Measurements from ENCODE around the gene SPRY2.

The SPRY2 gene

GRCh38 chr13:80313668-80314256 is 27.2 kb downstream of the SPRY2 start:
- DNase-seq (ENCODE audit: low read depth) = no peak

- DNase-seq (ENCODE audit: low read depth) = no peak
Observed at GRCh38 chr13:80312967-80313366, 28.0 kb downstream of the SPRY2 start.

GRCh38 chr13:80312012-80312704 is 28.8 kb downstream of the SPRY2 start:
- no peak for DNase-seq (ENCODE audit: low read depth)

DNA sequence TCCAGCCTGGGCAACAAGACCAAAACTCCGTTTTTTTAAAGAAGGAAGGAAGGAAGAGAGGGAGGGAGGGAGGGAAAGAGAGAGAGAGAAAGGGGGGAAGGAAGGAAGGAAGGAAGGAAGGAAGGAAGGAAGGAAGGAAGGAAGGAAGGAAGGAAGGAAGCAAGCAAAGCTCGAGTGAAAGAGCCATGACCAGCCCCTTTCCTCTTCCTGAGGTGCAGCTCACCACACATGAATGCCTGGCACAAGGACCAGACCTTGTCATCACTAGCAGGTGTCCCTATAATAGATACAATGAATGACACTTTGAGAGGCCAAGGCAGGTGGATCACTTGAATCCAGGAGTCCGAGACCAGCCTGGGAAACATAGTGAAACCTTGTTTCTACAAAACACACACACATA is 31.0 kb downstream of the SPRY2 start:
- no peak for DNase-seq (ENCODE audit: low read depth)

DNA sequence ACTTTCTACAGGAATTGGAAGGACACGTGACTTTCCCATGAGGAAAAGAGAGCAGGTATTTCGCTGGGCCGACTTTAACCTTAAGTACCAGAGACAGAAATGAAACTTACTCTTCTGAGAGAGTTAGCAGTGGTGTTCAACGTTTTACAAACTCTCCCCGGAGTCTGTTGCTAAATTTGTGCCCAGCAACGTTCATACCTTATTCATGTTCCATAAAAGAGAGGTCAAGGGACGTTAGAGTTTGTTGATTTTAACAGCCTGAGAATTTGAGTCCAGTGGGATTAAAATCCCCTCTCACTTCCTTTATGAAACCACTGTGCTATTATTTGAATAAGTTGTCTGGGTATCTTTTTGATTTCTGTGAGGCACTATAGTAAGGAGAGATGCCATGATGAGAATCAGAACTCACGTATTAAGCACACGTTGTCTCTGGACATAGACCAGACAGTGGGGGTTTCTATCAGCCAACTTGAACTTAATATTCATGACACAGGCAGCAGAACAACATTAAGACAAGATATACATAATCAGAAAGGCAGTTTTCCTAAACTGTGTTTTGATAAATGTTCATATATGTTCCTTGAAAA is 33.4 kb downstream of the SPRY2 start:
- DNase-seq (ENCODE audit: low read depth) = no peak

DNA sequence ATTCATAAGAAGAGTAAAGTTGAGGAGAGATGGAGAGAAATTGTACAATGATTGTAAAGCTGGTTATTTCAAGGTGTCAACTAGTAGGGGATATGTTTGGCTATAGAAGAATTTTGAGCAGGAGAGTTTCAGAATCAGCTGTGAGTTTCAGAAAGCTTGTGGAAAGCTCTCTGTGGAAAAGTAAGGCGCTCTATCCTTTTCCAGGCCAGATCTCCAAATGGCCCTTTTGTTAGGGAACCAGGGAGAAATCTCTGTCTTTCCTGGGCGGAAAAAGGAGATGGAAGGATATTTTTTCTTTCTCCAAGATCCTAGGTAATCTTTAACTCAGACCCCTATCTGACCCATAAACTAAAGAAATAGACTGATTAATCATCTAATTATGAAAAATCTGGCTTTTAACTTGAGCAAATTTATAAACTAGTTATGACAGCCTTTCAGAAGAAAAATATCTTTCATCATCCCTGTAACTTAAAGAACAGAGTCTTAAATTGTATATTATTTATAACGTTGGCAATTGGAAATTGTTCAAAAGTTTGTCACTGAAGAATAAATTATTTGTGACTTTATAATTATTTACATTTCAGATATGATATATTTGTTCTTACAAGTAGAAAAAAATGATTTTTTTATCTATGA is 34.5 kb downstream of the SPRY2 start:
- no peak for DNase-seq (ENCODE audit: low read depth)

DNA sequence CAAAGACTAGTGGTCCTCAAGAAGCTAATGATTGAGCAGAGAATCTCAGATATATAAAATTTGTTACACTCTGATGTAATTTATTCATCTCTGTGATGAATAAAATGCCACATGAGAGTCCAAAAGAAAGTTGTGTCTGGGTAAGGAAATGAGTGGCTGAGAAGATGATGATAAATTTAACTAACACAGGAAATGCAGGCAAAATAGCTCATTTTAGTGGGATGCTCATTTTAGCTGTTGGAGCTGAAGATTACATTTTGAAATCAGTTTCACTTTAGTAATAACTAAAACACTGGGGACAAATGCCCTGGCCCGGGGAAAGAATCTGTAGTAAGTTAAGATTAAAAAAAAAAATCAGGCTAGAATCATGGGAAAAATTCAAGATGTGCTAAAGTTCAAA is 35.2 kb downstream of the SPRY2 start:
- DNase-seq (ENCODE audit: low read depth) = no peak

DNA sequence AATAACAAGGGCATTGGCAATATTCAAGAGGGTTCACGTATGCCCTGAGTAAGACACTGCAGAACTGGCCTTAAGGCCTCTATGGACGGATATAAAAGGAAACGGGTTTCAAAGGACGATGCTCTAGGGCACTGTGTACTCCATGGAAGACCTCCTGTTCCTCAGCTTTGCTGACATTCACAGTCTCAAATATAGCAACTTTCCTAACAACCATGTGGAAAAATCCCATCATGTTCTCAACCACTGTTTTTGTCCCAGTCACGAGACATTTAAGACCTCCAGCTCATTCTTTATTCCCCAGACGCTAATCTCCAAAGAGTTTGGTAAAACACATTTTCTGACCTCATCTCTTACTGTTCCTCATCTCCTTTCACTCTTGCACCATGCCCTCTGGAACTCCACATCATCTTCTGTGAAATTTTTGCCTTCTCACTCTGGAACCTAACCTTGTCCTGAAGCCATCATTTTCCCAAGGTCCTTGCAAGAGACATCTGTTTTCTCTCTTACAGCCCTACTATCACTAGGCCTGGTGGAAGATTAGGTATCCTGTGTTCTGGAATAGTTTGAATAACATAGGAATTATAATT is 37.6 kb downstream of the SPRY2 start:
- no peak for DNase-seq (ENCODE audit: low read depth)

DNA sequence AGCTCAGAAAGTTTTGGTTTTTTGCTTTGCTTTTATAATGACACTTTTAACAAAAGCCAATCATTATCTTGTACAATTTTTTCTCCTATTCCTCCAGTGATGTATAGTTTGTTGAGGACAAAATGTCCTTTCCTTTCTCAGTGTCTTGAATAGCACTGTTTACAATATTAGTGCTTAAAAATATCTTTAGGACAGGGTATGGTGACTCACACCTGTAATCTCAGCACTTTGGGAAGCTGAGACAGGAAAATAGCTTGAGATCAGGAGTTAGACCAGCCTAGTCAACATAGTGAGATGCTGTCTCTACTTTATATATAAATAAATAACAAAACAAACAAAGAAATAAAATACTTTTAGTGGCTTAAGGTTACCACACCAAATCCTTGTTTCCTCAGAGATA is 41.9 kb downstream of the SPRY2 start:
- DNase-seq (ENCODE audit: low read depth) = no peak

- no peak for DNase-seq (ENCODE audit: low read depth)
Observed at GRCh38 chr13:80297503-80297902, 43.4 kb downstream of the SPRY2 start.

- no peak for DNase-seq (ENCODE audit: low read depth)
Observed at GRCh38 chr13:80297094-80297493, 43.8 kb downstream of the SPRY2 start.

DNA sequence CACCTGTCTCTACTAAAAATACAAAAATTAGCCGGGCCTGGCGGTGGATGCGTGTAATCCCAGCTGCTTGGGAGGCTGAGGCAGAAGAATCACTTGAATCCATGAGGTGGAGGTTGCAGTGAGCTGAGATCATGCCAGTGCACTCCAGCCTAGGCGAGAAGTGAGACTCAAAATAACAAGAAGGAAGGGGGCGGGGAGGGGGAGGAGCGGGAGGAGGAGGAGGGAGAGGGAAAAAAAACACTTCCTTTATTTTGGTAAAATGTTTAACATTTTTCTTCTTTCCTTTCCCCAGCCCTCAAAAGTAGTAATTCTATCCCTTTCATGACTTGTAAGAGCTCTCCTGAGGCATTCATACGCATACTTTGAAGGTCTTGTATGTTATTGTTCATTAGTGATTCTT is 44.3 kb downstream of the SPRY2 start:
- no peak for DNase-seq (ENCODE audit: low read depth)

- no peak for DNase-seq (ENCODE audit: low read depth)
Observed at GRCh38 chr13:80290591-80290990, 50.3 kb downstream of the SPRY2 start.
